Fibroblast of skin of back (primary cell): ENCODE results near the gene PLA1A. TPM values are rescaled to one million over a fixed set of nuclear protein-coding genes. Genes with fewer than 3 reads are reported as not detected.
A peak's percentile ranks its signal among the peaks of the same experiment; 100 is the strongest.
"Not testable (repeated sequence)": the region's sequence is repeated elsewhere in the genome, so short reads cannot be mapped to it uniquely, and the experiment has no call there.

ENCODE experiments used
- DNase-seq: peaks from one replicate; pipeline ENCODE4 v3.0.0-alpha.2; 2013
- polyA plus RNA-seq, 2 experiments: library from polyadenylated mRNA; unstranded; fragments of 120-200 nt; gene quantifications; one replicate each; pipeline ENCODE4 v1.2.1, GENCODE V29; 2013; ENCODE audit not compliant: insufficient read length in 2 of 2

PLA1A gene, protein sequence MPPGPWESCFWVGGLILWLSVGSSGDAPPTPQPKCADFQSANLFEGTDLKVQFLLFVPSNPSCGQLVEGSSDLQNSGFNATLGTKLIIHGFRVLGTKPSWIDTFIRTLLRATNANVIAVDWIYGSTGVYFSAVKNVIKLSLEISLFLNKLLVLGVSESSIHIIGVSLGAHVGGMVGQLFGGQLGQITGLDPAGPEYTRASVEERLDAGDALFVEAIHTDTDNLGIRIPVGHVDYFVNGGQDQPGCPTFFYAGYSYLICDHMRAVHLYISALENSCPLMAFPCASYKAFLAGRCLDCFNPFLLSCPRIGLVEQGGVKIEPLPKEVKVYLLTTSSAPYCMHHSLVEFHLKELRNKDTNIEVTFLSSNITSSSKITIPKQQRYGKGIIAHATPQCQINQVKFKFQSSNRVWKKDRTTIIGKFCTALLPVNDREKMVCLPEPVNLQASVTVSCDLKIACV
- not detected for polyA plus RNA-seq (2013, experiment 1 of 2; ENCODE audit: insufficient read length)
- polyA plus RNA-seq (2013, experiment 2 of 2; ENCODE audit: insufficient read length), result not detected

- DNase-seq, result no peak
Observed at GRCh38 chr3:119597548-119598288, at the start of gene PLA1A. Gene PLA1A, plus strand, starts transcription at chr3:119597885. Its CDS starts 29 bp downstream, at chr3:119597914.

- DNase-seq, result peak; percentile 36
Observed at GRCh38 chr3:119548341-119548740, 49.3 kb upstream of the PLA1A start.

DNA sequence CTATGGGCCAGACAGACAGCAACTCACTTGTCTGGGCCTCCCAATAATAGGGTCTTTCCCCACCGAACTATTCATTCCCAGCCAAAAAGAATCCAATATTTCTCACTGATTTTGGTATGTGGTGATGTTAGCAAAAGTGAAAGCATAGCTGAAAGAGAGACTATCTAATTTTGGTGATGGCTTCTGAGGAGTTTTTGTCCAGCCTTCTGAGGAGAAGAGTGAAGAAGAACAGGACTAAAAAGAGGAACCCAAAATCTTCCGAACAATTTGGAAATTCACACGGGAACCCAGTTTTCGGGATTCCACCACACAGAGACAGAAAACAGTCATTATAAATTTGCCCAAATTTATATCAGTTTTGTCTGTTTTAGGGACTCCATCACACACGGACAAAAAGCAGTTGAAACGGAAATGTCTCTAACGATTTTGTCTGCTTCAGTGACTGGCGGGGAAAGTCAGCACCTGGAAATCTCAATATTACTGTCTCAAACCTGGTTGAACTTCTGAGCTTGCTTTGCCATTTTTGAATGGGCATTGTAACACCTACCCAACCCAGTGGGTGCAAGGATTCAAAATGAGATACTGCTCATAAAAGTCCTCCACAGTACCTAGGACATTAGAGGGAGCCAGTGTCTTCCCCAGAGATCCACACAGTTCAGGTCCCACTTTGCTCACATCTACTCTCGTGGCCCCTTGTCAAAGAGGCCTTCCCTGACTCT, 47.3 kb upstream of the PLA1A start:
- no peak for DNase-seq

- DNase-seq, result no peak
Observed at GRCh38 chr3:119551598-119551997, 46.1 kb upstream of the PLA1A start.

DNA sequence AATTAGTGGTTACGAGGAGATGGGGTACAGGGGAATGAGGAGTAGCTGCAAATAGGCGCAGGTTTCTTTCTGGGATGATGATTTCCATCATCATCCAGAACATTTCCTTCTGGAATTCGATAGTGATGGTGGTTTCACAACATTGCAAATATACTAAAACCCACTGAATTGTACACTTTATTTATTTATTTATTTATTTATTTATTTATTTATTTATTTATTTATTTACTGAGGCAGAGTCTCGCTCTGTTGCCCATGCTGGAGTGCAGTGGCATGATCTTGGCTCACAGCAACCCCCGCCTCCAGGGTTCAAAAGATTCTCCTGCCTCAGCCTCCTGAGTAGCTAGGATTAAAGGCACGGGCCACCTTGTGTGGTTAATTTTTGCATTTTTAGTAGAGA, 44.8 kb upstream of the PLA1A start:
- not testable (repeated sequence) for DNase-seq

GRCh38 chr3:119553823-119554415, 43.8 kb upstream of the PLA1A start:
- no peak for DNase-seq

DNA sequence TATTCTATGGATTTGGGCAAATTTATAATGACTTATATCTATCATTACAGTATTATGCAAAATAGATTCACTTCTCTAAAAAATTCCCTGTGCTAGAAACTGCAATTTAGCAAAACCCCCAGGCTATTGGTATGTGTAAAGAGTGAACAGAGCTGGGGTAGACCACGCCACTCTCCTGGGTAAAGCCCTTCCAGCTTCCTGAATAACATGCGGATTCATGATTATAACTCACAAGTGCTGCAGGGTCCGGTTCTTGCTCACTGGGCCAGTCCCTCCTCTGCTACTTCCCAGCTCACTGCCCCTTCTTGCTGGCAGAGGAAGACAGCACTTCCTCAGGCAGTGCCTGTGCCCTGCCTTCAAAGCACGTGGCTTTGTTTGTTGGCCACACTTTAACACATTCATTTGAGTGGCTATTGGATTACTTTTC, 42.4 kb upstream of the PLA1A start:
- DNase-seq, result no peak

DNA sequence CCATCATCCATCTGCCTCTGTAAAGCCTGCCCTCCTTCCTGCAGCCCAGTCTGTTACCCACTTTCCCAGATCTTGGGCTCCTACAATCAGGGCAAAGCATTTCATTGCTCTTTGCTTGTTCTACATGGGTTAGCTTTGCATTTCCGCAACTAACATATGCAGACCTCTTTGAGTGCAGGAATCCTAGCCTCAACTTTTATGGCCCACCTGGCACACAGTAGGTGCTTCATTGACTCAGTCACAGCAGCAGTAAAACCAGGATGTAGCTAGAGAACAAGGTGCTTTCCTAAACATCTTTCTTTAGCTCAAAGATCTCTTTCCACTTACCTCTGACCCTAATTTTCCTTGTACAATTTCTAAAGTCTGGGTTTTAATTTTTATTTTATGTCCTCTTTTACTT, 41.8 kb upstream of the PLA1A start:
- DNase-seq, result no peak

DNA sequence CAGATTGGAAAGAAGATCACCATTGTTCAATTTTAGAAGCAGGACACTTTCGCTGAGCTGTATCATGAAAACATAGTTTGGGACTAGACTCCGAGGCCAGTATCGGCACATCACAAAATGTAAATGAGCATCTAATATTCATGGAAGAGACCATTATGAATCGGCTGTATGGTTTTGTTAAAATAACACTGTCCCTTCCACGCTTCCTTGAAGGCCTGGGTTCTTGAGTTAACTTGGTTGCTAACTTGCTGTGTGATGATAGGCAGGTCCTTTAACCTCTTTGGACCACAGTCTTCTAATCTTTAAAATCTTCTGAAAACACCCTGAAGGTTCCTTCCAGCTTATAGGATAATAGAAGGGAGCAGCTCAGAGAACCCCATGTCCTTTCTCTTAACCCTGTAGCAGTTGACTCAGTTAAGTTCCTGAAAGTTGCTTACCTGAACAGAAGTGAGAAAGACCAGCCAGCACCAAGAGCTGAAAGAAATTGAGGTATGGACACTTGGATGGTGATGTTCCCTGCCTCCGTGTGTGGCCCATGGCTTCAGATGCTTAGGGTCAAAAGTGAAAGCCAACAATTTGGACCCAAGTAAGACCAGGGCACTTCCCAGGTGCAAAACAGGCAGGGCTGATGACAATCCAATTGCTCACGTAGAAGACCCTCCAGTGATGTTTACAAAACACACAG, 40.4 kb upstream of the PLA1A start:
- DNase-seq, result no peak

- no peak for DNase-seq
Observed at GRCh38 chr3:119557877-119558269, 39.8 kb upstream of the PLA1A start.

GRCh38 chr3:119558626-119559317, 38.9 kb upstream of the PLA1A start:
- no peak for DNase-seq

- peak; percentile 31 for DNase-seq
Observed at GRCh38 chr3:119559441-119559963, 38.2 kb upstream of the PLA1A start, which contains the start of gene CD80. Gene CD80, minus strand, starts transcription at chr3:119559614. Its CDS starts 1,886 bp downstream, at chr3:119557728.

DNA sequence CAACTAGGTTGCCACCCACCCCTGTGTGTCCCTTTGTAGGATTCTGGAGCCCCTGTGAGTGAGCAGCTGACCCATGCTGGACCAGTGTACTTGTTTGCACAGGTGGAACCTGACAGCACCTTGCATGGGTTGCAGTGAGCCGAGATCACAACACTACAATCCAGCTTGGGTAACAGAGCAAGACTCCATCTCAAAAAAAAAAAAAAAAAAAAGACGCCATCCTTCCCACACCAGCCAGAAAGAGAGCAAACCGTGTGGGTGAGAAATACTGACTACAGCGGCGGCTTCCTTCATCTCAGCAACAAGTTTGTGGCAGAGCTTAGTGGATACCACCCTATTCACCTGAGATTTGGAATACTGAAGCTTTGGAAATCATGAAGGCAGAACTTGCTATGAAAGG, 37.5 kb upstream of the PLA1A start:
- DNase-seq, result no peak

DNA sequence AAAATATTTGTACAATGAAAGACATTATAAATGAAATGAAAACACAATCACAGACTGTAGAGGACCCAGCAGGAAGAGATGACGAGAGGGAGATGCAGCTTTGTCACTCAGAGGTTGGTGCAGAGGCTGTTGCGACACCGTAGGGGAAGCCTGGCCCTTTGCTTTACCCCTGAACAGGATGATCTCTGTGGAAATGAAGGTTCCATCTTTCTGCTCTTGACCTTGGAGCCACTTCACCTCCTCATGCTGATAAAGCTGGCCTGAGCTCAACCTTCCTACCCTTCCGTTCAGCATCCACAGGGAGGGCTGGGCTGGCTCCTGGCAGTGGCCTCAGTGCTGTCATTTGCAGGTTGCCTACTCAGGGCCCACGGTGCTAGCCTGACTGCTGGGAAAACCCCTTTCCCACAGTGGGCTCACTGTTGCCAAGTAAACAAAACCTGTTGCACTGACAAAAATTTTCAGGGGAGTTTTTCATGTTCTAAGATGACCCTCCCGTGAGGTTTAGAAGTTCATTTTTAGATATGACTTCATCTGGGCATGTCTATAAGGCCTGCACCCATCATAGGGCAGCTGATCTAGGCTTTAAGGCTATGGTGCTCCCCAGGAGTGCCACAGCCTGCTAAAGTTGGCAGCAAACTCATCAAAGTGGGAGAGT, 35.3 kb upstream of the PLA1A start:
- DNase-seq, result no peak

DNA sequence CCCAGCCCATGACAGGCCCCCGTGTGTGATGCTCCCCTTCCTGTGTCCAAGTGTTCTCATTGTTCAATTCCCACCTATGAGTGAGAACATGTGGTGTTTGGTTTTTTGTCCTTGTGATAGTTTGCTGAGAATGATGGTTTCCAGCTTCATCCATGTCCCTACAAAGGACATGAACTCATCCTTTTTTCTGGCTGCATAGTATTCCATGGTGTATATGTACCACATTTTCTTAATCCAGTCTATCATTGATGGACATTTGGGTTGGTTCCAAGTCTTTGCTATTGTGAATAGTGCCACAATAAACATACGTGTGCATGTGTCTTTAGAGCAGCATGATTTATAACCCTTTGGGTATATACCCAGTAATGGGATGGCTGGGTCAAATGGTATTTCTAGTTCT, 34.4 kb upstream of the PLA1A start:
- DNase-seq, result not testable (repeated sequence)

DNA sequence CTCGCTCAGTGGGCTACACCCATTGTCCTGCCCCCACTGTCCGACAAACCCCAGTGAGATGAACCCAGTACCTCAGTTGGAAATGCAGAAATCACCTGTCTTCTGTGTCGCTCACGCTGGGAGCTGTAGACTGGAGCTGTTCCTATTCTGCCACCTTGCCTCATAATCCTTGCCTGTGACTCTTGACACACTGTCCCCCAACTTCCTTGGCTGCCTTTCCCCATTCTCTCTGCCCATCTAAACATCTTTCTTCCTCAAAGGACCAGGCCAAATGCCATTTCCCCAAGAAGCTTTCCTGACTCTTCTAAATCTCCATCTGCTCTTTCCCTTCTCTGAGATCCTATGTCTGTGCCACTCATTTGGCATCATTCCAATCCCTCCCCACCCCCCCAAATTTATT, 28.5 kb upstream of the PLA1A start:
- DNase-seq, result no peak

DNA sequence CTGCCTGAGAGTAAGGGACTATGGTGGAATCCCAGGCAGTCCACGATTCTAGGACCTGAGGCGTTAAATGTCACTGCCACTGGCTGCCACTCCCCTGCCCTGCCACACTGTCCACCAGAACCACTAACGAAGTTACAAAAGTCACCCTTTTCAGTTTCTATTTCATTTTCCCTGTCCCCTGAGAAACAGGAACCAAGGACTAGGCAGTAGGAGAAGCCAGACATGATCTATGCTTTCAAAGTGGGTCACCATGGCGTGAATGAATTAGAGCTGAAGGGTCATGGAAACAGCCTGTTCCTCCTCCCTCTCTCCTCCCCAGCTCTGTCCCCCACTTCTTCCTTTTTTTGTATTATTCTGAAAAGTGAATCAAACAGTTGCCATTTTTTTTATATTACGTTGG, 27.5 kb upstream of the PLA1A start:
- DNase-seq, result no peak

GRCh38 chr3:119571230-119571629, 26.5 kb upstream of the PLA1A start:
- DNase-seq, result no peak

GRCh38 chr3:119571688-119572087, 26.0 kb upstream of the PLA1A start:
- DNase-seq, result no peak

DNA sequence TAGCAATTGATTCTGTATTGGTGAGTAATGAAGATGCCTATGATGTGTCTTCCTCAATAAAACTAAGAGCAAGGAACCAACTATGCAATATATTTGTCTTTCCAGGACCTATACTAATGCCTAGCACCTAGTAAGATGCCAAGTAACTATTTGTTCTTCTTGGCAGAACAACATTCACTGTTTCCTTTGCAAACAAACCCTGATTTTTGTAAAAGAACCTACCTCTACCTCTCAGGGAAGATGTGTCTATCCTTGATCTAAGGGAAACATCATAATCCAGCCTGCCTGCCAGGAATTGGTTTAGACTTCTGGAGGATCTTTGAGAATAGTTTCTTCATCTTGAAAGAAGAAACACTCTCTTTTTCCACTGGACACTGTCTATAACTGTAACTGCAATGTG, 22.2 kb upstream of the PLA1A start:
- DNase-seq, result no peak
